HL-60/S4 treated with phorbol 12-myristate 13-acetate at 8.2 ng/mL for 4 days and 3 days (cell line): ENCODE data around the gene SYCE1.
"Not testable (repeated sequence)": the region's sequence is repeated elsewhere in the genome, so short reads cannot be mapped to it uniquely, and the experiment has no call there.

Source experiments
- in situ Hi-C: fragments of 300-500 bp; cut with MboI; formaldehyde crosslinking; loops from 2 replicates; pipeline ENCODE4 v1.15.0; 2022; ENCODE audit warnings: low sequenced_read_pairs

SYCE1 gene

GRCh38 chr10:133559216-133559615 is 6.2 kb downstream of the SYCE1 start:
- in situ Hi-C loops = no loop called here

DNA sequence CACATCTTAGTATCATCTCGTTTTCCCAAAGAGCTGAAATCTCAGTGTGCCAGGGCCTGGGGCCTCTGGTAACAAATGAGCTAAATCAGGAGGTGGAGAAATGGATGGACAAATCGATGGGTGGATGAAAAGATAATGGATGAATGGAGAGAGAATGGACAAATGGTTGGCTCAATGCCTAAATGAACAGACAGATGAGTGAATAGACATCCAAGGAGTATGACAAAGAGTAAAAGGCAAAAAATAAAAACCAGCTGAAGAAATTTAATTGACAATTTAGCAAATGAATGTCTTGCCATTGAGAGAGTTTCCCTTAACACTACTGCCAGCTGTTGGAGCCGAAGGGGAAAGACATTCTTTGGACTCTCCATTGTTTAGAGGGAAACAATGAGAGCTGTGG is 8.0 kb downstream of the SYCE1 start:
- in situ Hi-C loops = no loop called here

GRCh38 chr10:133555521-133555920 is 9.9 kb downstream of the SYCE1 start:
- in situ Hi-C loops = no loop called here

DNA sequence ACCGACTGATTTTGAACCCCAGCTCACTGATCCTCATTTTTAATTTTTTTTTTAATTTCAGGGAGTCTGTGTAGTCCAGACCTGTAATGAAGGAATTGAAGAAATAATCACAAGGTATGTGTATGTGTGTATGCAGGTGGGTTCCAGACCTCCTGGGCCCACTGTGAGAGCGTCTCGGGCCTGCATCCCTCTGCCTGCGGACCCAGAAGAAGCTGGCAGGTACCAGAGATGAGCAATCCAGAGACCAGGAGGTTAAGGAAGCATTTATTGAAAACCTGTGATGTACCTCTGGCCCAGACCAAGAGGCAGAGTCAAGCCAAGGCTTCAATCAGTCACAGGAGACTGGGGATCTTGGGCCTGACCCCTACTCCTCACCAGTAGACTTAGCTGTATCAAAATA is 10.8 kb downstream of the SYCE1 start:
- in situ Hi-C loops = no loop called here

GRCh38 chr10:133544506-133544905 is 20.9 kb downstream of the SYCE1 start:
- in situ Hi-C loops = no loop called here

DNA sequence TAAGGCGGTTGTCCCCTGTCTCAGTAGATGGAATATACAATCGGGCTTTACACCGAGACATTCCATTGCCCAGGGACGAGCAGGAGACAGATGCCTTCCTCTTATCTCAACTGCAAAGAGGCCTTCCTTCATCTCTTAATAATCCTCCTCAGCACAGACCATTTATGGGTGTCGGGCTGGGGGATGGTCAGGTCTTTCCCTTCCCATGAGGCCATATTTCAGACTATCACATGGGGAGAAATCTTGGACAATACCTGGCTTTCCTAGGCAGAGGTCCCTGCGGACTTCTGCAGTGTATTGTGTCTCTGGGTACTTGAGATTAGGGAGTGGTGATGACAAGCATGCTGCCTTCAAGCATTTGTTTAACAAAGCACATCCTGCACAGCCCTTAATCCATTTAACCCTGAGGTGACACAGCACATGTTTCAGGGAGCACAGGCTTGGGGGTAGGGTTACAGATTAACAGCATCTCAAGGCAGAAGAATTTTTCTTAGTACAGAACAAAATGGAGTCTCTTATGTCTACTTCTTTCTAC is 23.9 kb downstream of the SYCE1 start:
- in situ Hi-C loops = not testable (repeated sequence)

DNA sequence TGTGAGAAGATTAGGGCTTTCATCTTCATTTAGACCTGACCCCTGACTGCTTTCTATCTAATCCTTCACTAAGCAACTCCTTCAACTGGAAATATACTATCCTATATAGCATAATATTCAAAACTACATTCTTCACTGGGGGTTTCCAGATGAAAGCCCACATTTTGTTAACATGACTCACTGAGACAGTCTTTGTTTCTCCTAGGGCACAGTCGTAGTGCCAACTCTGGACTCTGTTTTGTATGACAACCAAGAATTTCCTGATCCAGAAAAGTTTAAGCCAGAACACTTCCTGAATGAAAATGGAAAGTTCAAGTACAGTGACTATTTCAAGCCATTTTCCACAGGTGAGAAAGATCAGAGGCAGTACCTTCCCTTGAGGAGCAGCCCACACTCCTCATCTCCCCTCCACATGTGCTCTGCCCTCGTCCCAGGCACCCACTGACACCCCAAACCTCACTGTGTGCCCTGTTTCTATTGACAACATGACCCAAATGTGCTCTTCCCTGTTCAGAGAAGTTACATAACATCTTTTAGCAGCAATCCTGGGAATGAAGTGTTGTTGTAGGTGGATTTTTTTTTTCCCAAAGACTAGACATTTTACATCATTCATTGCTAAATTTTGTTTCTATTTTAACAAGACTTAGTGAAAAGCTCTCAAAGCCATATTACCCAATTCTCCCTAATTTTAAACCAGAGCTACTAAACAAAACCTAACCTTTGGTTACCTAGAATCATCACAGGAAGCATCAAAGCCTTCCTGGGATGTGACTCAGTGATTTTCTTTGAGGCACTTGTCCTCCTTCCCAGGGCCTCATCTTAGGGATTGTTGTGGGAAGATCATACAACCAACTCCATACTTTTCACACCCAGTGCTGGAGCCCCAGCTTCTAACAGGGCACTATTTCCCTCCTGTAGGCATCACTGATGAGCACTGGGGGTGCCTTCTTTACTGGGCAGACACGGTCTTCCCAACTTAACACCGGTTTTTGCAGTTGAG is 27.5 kb downstream of the SYCE1 start:
- in situ Hi-C loops = no loop called here

GRCh38 chr10:133536198-133536597 is 29.2 kb downstream of the SYCE1 start:
- in situ Hi-C loops = no loop called here

GRCh38 chr10:133534417-133534816 is 31.0 kb downstream of the SYCE1 start:
- in situ Hi-C loops = no loop called here

- in situ Hi-C loops = no loop called here
Measured at GRCh38 chr10:133532871-133533270, 32.5 kb downstream of the SYCE1 start.

- in situ Hi-C loops = no loop called here
Measured at GRCh38 chr10:133530506-133530905, 34.9 kb downstream of the SYCE1 start.

- in situ Hi-C loops = no loop called here
Measured at GRCh38 chr10:133529576-133529946, 35.8 kb downstream of the SYCE1 start.

DNA sequence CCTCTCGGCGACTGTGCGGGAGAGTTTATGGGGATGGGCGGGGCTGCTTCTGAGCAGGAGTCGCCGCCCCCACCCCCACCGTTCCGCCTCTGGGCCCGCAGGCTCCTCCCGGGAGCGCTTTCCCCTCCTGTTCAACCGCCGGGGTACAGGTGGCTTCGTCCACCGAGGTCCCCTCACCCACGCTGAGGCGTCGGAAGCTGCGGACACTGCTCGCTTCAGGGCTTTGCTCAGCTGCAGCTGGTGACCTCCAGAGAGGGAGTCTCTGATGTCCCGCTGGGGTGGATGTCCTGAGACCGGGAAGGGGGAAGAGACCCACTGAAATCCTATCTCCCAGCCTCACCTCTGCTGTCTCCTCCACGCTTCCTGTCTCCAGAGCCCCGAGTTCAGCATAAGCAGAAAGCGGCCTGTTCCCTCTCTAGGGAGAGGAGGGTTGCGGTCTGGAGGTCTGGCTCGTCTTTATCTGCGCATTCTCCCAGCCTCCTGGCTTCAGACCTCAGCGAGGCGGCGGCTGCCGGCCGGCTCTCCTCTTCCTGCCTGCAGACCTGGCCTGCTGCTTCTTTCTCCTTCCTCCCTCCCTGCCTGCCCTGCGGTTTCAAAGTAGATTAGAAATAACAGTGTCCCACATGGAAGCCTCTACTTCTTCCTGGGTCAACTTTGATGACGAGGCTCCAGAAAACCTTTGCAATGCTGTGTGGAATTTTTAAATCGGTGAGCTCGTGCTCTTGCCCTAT is 36.4 kb downstream of the SYCE1 start:
- in situ Hi-C loops = no loop called here

DNA sequence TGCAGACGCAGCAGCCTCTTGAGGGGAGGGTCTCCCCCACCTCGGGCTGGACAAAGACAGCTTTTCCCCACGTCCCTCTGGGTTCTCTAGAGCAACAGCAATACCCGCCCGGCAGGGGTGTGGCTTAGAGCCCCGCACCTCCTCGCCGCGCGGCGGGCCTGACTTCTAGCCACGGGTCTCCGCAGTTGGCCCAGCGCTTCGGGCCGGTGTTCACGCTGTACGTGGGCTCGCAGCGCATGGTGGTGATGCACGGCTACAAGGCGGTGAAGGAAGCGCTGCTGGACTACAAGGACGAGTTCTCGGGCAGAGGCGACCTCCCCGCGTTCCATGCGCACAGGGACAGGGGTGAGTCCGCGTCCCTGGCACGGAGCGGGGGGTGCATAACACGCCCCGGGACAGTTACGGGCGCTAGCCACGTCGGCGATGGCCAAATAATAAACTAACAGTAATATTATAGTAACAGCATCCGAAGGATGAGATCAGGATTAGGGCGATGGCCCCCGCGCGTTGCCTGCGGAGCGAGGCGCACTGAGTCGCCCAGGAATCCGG is 37.0 kb downstream of the SYCE1 start:
- in situ Hi-C loops = no loop called here

DNA sequence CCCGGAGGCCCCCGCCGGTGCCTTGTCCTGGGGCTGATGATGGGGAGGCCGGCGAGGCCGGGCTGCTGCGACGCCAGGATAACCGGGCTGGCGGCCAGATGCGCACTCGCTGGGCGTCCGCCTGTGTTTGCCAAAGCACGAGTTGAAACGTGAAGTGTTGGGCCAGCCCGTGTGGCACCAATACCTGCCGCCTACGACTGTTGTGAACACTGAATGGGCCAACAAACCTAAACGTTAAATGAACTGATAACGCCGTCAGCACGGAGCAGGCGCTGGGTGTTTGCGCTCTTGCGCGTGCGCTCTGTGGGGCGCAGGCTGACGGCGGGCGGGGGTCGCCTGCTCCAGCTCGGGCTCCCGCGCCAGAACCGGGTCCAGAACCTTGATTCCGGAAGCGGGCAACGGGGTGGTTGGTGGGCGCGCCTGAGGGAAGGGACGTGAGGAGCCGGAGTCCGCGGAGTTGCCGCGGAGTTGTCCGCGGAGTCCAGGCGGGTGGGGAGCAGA is 37.6 kb downstream of the SYCE1 start:
- in situ Hi-C loops = no loop called here

DNA sequence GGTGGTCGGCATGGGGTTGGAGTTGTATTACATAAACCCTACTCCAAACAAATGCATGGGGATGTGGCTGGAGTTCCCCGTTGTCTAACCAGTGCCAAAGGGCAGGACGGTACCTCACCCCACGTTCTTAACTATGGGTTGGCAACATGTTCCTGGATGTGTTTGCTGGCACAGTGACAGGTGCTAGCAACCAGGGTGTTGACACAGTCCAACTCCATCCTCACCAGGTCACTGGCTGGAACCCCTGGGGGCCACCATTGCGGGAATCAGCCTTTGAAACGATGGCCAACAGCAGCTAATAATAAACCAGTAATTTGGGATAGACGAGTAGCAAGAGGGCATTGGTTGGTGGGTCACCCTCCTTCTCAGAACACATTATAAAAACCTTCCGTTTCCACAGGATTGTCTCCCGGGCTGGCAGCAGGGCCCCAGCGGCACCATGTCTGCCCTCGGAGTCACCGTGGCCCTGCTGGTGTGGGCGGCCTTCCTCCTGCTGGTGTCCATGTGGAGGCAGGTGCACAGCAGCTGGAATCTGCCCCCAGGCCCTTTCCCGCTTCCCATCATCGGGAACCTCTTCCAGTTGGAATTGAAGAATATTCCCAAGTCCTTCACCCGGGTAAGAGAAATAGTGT is 38.3 kb downstream of the SYCE1 start, which contains the start of gene CYP2E1:
TSS of gene CYP2E1 (plus strand) at position 407 of the 632 bp plus-strand sequence. CDS start at position 440, 33 bp downstream.
- in situ Hi-C loops = no loop called here

DNA sequence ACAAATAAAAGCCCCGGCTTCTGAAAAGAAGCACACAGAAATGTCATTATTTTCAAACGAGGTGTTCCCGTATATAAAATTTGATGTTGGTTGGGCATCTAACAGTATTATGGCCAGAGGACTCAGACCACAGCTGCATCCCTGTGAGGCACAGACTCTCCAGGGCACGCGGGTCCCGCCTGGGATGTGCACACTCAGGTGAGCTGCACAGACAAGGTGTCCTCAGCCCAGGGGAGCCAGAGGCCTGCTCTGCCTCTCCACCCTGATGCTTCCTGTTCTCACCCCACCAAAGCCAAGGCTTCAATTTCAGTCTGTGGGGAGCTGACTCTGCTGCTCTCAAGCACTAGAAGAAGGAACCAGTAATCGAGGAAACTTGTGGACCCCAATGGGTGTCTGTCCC is 39.9 kb downstream of the SYCE1 start:
- in situ Hi-C loops = no loop called here

DNA sequence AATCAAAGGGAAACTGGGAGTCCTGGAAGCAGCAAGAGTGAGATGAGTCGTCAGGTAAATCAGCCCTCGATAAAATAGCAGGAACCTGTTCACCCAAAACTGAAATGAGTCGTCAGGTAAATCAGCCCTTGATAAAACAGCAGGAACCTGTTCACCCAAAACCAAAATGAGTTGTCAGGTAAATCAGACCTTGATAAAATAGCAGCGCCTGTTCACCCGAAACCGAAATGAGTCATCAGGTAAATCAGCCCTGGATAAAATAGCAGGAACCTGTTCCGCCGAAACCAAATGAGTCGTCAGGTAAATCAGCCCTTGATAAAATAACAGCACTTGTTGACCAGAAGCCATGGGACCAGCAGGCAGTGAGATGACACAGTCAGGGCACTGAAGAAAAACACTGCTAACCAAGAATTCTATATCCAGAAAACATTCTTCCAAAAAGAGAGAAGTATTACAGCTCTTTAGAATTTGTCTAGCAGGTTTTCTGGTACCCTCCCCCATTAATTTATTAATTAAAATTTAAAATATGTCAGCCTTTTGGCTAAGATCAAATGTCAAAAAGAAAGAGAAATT is 41.7 kb downstream of the SYCE1 start:
- in situ Hi-C loops = no loop called here

GRCh38 chr10:133520193-133520738 is 45.1 kb downstream of the SYCE1 start:
- in situ Hi-C loops = no loop called here

DNA sequence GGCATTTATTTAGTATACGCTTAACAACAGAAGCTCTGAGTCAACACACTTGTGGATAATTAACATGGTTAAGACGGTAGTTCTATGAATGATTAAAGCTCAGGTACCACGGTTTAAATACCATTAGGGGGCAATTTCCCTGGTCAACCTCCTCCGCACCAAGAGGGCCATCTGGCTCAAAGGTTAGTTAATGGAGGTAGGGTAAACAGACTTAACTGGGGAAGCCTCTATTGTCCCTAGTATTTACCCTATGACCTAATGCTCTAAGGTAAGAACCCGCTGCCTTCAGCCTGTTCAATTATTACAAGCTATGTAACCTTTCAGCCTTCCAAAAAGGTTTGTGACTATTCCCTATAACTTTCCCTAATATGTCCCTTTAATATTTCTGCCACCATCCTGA is 46.9 kb downstream of the SYCE1 start:
- in situ Hi-C loops = not testable (repeated sequence)
